HEK293 (cell line): Measurements from ENCODE around the gene HDGF.
A peak's percentile ranks its signal among the peaks of the same experiment; 100 is the strongest.

Source experiments
- GFI1B ChIP-seq: fragments of 450-650 bp; formaldehyde crosslinking; IDR thresholded peaks from 2 replicates; pipeline ENCODE4 v1.5.1; 2016; ENCODE audit warnings: missing biosample characterization, missing genetic modification characterization
- HOXA7 ChIP-seq: sonication (generic); formaldehyde crosslinking; IDR thresholded peaks from 2 replicates; pipeline ENCODE4 v1.8.1; 2022; ENCODE audit warnings: missing genetic modification reagents, borderline replicate concordance
- PRDM1 ChIP-seq: fragments of 450-650 bp; formaldehyde crosslinking; IDR thresholded peaks from 2 replicates; pipeline ENCODE4; 2016; ENCODE audit warnings: missing biosample characterization, missing genetic modification characterization
- PRDM10 ChIP-seq: fragments of 450-650 bp; formaldehyde crosslinking; IDR thresholded peaks from 2 replicates; pipeline ENCODE4 v1.5.1; 2016; ENCODE audit warnings: missing biosample characterization, missing genetic modification characterization
- REPIN1 ChIP-seq: fragments of 450-650 bp; formaldehyde crosslinking; IDR thresholded peaks from 2 replicates; pipeline ENCODE4 v1.5.1; 2017; ENCODE audit warnings: missing biosample characterization, missing genetic modification characterization, low read depth
- SP3 ChIP-seq: fragments of 450-650 bp; formaldehyde crosslinking; IDR thresholded peaks from 2 replicates; pipeline ENCODE4 v1.5.1; 2016; ENCODE audit warnings: missing biosample characterization, missing genetic modification characterization
- SP7 ChIP-seq: fragments of 450-650 bp; formaldehyde crosslinking; IDR thresholded peaks from 2 replicates; pipeline ENCODE4 v1.5.1; 2016; ENCODE audit warnings: missing biosample characterization, missing genetic modification characterization
- TCF7L2 ChIP-seq: IDR thresholded peaks from 2 replicates; pipeline ENCODE4 v1.6.1; 2011; ENCODE audit warnings: low read depth, mild to moderate bottlenecking, inconsistent platforms, low read length, moderate library complexity, borderline replicate concordance
- YY1 ChIP-seq: fragments of 450-650 bp; formaldehyde crosslinking; IDR thresholded peaks from 2 replicates; pipeline ENCODE4 v1.5.1; 2018; ENCODE audit warnings: missing biosample characterization, missing genetic modification characterization
- ZBTB21 ChIP-seq: fragments of 450-650 bp; formaldehyde crosslinking; IDR thresholded peaks from 2 replicates; pipeline ENCODE4 v1.5.1; 2017; ENCODE audit warnings: missing biosample characterization, missing genetic modification characterization
- ZBTB44 ChIP-seq: fragments of 450-650 bp; IDR thresholded peaks from 2 replicates; pipeline ENCODE4 v1.5.1; 2018; ENCODE audit warnings: missing biosample characterization, mild to moderate bottlenecking, missing genetic modification characterization
- ZBTB49 ChIP-seq: fragments of 450-650 bp; formaldehyde crosslinking; IDR thresholded peaks from 2 replicates; pipeline ENCODE4 v1.5.1; 2016; ENCODE audit warnings: missing biosample characterization, missing genetic modification characterization, low read depth
- ZBTB7A ChIP-seq: fragments of 450-650 bp; formaldehyde crosslinking; IDR thresholded peaks from 2 replicates; pipeline ENCODE4 v1.5.1; 2016; ENCODE audit warnings: low read depth, missing biosample characterization, missing genetic modification characterization
- ZBTB8A ChIP-seq: fragments of 450-650 bp; formaldehyde crosslinking; IDR thresholded peaks from 2 replicates; pipeline ENCODE4 v1.5.1; 2016; ENCODE audit warnings: missing biosample characterization, missing genetic modification characterization
- ZNF10 ChIP-seq: fragments of 450-650 bp; formaldehyde crosslinking; IDR thresholded peaks from 2 replicates; pipeline ENCODE4 v1.5.1; 2017; ENCODE audit warnings: missing biosample characterization, missing genetic modification characterization
- ZNF214 ChIP-seq: fragments of 450-650 bp; formaldehyde crosslinking; IDR thresholded peaks from 2 replicates; pipeline ENCODE4 v1.5.1; 2017; ENCODE audit warnings: missing biosample characterization, mild to moderate bottlenecking, missing genetic modification characterization, borderline replicate concordance
- ZNF292 ChIP-seq: fragments of 450-650 bp; formaldehyde crosslinking; IDR thresholded peaks from 2 replicates; pipeline ENCODE4 v1.5.1; 2016; ENCODE audit warnings: low read depth, missing biosample characterization, missing genetic modification characterization, borderline replicate concordance
- ZNF404 ChIP-seq: fragments of 450-650 bp; formaldehyde crosslinking; IDR thresholded peaks from 2 replicates; pipeline ENCODE4 v1.5.1; 2017; ENCODE audit warnings: missing biosample characterization, missing genetic modification characterization
- ZNF510 ChIP-seq: fragments of 450-650 bp; formaldehyde crosslinking; IDR thresholded peaks from 2 replicates; pipeline ENCODE4 v1.5.1; 2018; ENCODE audit warnings: mild to moderate bottlenecking, missing genetic modification characterization, missing biosample characterization; ENCODE audit not compliant: insufficient replicate concordance
- ZNF530 ChIP-seq: fragments of 450-650 bp; formaldehyde crosslinking; IDR thresholded peaks from 2 replicates; pipeline ENCODE4 v1.5.1; 2016; ENCODE audit warnings: low read depth, missing biosample characterization, missing genetic modification characterization
- ZNF560 ChIP-seq: fragments of 450-650 bp; formaldehyde crosslinking; IDR thresholded peaks from 2 replicates; pipeline ENCODE4 v1.5.1; 2017; ENCODE audit warnings: missing biosample characterization, missing genetic modification characterization, borderline replicate concordance
- ZNF561 ChIP-seq: fragments of 450-650 bp; IDR thresholded peaks from 2 replicates; pipeline ENCODE4 v1.5.1; 2018; ENCODE audit warnings: missing biosample characterization, missing genetic modification characterization, borderline replicate concordance
- ZNF610 ChIP-seq: fragments of 450-650 bp; formaldehyde crosslinking; IDR thresholded peaks from 2 replicates; pipeline ENCODE4 v1.5.1; 2016; ENCODE audit warnings: missing biosample characterization, missing genetic modification characterization, borderline replicate concordance
- ZNF76 ChIP-seq: fragments of 450-650 bp; formaldehyde crosslinking; IDR thresholded peaks from 2 replicates; pipeline ENCODE4; 2016; ENCODE audit warnings: low read depth, missing biosample characterization, missing genetic modification characterization, borderline replicate concordance
- ZNF830 ChIP-seq: fragments of 450-650 bp; IDR thresholded peaks from 2 replicates; pipeline ENCODE4 v1.5.0; 2018; ENCODE audit warnings: missing biosample characterization, missing genetic modification characterization, low read depth, mild to moderate bottlenecking, moderate library complexity
- ZSCAN30 ChIP-seq: fragments of 450-650 bp; IDR thresholded peaks from 2 replicates; pipeline ENCODE4 v1.5.1; 2018; ENCODE audit warnings: missing biosample characterization, mild to moderate bottlenecking, missing genetic modification characterization, moderate library complexity
- TF ChIP-seq, protein P1 (sequence below): fragments of 450-650 bp; formaldehyde crosslinking; IDR thresholded peaks from 2 replicates; pipeline ENCODE4 v1.5.1; 2016; ENCODE audit warnings: missing biosample characterization, missing genetic modification characterization

HDGF gene

GRCh38 chr1:156728599-156729462 is 22.6 kb downstream of the HDGF start, which contains the start of gene ISG20L2 (continued):
- TF ChIP-seq ZBTB8A (tag by site-specific recombination), result peak; percentile 86
- peak; percentile 23; the same call in 1 of the 2 replicates for TF ChIP-seq ZNF10 (tag by site-specific recombination)
- TF ChIP-seq ZNF830, result no peak
- no peak for TF ChIP-seq ZNF560 (tag by site-specific recombination)
- no peak for TF ChIP-seq HOXA7 (CRISPR knock-in tag)
- no peak for TF ChIP-seq ZNF510 (tag by site-specific recombination)
- TF ChIP-seq ZBTB44 (tag by site-specific recombination), result no peak; the same call in 1 of the 2 replicates
- TF ChIP-seq ZNF404 (tag by site-specific recombination), result no peak
- peak; percentile 100 for TF ChIP-seq ZBTB21
- no peak for TF ChIP-seq YY1 (tag by site-specific recombination)
- TF ChIP-seq SP7 (tag by site-specific recombination), result peak; percentile 61
- TF ChIP-seq TCF7L2, result no peak
- no peak for TF ChIP-seq REPIN1 (tag by site-specific recombination)
- TF ChIP-seq ZNF530 (tag by site-specific recombination), result no peak
- peak; percentile 65; the same call in 1 of the 2 replicates for TF ChIP-seq ZBTB7A (tag by site-specific recombination)
- no peak for TF ChIP-seq PRDM1 (tag by site-specific recombination)
- peak; percentile 42; the same call in 1 of the 2 replicates for TF ChIP-seq ZNF76 (tag by site-specific recombination)
- TF ChIP-seq ZBTB49 (tag by site-specific recombination), result no peak
- TF ChIP-seq ZNF292 (tag by site-specific recombination), result no peak
- no peak for TF ChIP-seq ZSCAN30 (tag by site-specific recombination)
- no peak for TF ChIP-seq GFI1B (tag by site-specific recombination)
- TF ChIP-seq, protein P1, sequence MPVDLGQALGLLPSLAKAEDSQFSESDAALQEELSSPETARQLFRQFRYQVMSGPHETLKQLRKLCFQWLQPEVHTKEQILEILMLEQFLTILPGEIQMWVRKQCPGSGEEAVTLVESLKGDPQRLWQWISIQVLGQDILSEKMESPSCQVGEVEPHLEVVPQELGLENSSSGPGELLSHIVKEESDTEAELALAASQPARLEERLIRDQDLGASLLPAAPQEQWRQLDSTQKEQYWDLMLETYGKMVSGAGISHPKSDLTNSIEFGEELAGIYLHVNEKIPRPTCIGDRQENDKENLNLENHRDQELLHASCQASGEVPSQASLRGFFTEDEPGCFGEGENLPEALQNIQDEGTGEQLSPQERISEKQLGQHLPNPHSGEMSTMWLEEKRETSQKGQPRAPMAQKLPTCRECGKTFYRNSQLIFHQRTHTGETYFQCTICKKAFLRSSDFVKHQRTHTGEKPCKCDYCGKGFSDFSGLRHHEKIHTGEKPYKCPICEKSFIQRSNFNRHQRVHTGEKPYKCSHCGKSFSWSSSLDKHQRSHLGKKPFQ (tag by site-specific recombination), result 0 out of 2 replicates have a peak, but pooled peaks have one; percentile 27
- TF ChIP-seq PRDM10, result peak; percentile 99
- no peak for TF ChIP-seq ZNF610 (tag by site-specific recombination)
- peak; percentile 55; the same call in 1 of the 2 replicates for TF ChIP-seq ZNF561 (tag by site-specific recombination)
- no peak for TF ChIP-seq ZNF214 (tag by site-specific recombination)
- peak; percentile 91 for TF ChIP-seq SP3 (tag by site-specific recombination)
